OCI-LY7 (cell line): ENCODE results near the gene KCNMA1. TPM values are rescaled to one million over a fixed set of nuclear protein-coding genes. Genes with fewer than 3 reads are reported as not detected.

Experiments
- BruUV-seq: library from RNA; stranded (reverse); fragments of 400-500 nt; replicated peaks from 2 replicates; lab custom pipeline; 2021; lab: Mats Ljungman, UMichigan
- CTCF ChIA-PET: fragments of 300-600 bp; sonication (Branson Sonifier 250); formaldehyde crosslinking; loops from one replicate; lab custom pipeline; 2022; ENCODE audit warnings: antibody characterized with exemption; ENCODE audit not compliant: unreplicated experiment; lab: Charles Lee
- POLR2A ChIA-PET: fragments of 300-600 bp; sonication (Branson Sonifier 250); formaldehyde crosslinking; loops from one replicate; lab custom pipeline; 2022; ENCODE audit warnings: antibody characterized with exemption; lab: Charles Lee
- DNase-seq: peaks from one replicate; pipeline ENCODE4 v3.0.0-alpha.2; 2015; ENCODE audit warnings: low spot score
- H2AFZ ChIP-seq: fragments of 200-600 bp; sonication (generic), shearing (Covaris generic); 2 replicates; pipeline ENCODE4 v1.6.1; 2014; ENCODE audit warnings: mild to moderate bottlenecking, antibody characterized with exemption, low read length, moderate library complexity
- H3K27ac ChIP-seq: fragments of 200-600 bp; sonication (generic); 2 replicates; pipeline ENCODE4 v1.5.1; 2014; ENCODE audit warnings: mixed run types, low read depth, mild to moderate bottlenecking, moderate library complexity, low read length, inconsistent platforms; ENCODE audit not compliant: poor library complexity, severe bottlenecking
- H3K36me3 ChIP-seq: fragments of 200-600 bp; sonication (generic); 2 replicates; pipeline ENCODE4 v1.6.1; 2014; ENCODE audit warnings: mild to moderate bottlenecking, antibody characterized with exemption, low read length, moderate library complexity, mixed read lengths; ENCODE audit not compliant: insufficient read depth
- H3K4me1 ChIP-seq: fragments of 200-600 bp; sonication (generic); 2 replicates; pipeline ENCODE4 v1.5.1; 2014; ENCODE audit warnings: mild to moderate bottlenecking, low read length; ENCODE audit not compliant: insufficient read depth, poor library complexity, severe bottlenecking
- H3K4me2 ChIP-seq: fragments of 200-600 bp; sonication (generic); 2 replicates; pipeline ENCODE4 v1.6.1; 2014; ENCODE audit warnings: mild to moderate bottlenecking, low read length
- H3K4me3 ChIP-seq: fragments of 200-600 bp; sonication (generic); 2 replicates; pipeline ENCODE4 v1.5.1; 2014; ENCODE audit warnings: mild to moderate bottlenecking, low read depth, low read length; ENCODE audit not compliant: poor library complexity, severe bottlenecking
- H3K79me2 ChIP-seq: fragments of 200-600 bp; sonication (generic); 2 replicates; pipeline ENCODE4 v1.6.1; 2016; ENCODE audit warnings: low read depth, mild to moderate bottlenecking, low read length, moderate library complexity, mixed read lengths; ENCODE audit not compliant: insufficient read depth
- H3K9me2 ChIP-seq: fragments of 200-600 bp; sonication (generic); 2 replicates; pipeline ENCODE4 v1.6.1; 2016; ENCODE audit warnings: mild to moderate bottlenecking, low read length, mixed read lengths; ENCODE audit not compliant: insufficient read depth
- H3K9me3 ChIP-seq: fragments of 200-600 bp; sonication (generic); 2 replicates; pipeline ENCODE4 v1.6.1; 2014; ENCODE audit warnings: mild to moderate bottlenecking, mixed run types, low read length, mixed read lengths
- H4K20me1 ChIP-seq: fragments of 200-600 bp; sonication (generic); 2 replicates; pipeline ENCODE4 v1.6.1; 2014; ENCODE audit warnings: mild to moderate bottlenecking, antibody characterized with exemption, low read length, moderate library complexity, mixed read lengths; ENCODE audit not compliant: insufficient read depth
- CTCF ChIP-seq: fragments of 200-600 bp; sonication (generic); conservative IDR thresholded peaks from 2 replicates; pipeline ENCODE4 v1.5.1; 2014; ENCODE audit warnings: mild to moderate bottlenecking, antibody characterized with exemption, low read length, moderate library complexity, mixed read lengths
- EZH2phosphoT487 ChIP-seq: fragments of 200-600 bp; sonication (generic); IDR thresholded peaks from 2 replicates; pipeline ENCODE4 v1.6.1; 2018; ENCODE audit warnings: low read depth, borderline replicate concordance, mild to moderate bottlenecking, mixed run types, antibody characterized with exemption, low read length, moderate library complexity, mixed read lengths
- intact Hi-C: fragments of 100-400 bp; cut with micrococcal nuclease; formaldehyde crosslinking; loops from one replicate; pipeline ENCODE4 v1.10.0; 2022; ENCODE audit not compliant: unreplicated experiment
- total RNA-seq, 2 experiments: library from RNA; depleted of rRNA in 1 of 2; stranded (reverse); fragments of >200 nt in 1 of 2; shearing (Covaris generic) in 1 of 2; gene quantifications; 2 replicates each; pipeline ENCODE4 v1.2.3, GENCODE V29; 2014 to 2022

The KCNMA1 gene
- total RNA-seq, 2 experiments from 2014 or later = not detected

DNA sequence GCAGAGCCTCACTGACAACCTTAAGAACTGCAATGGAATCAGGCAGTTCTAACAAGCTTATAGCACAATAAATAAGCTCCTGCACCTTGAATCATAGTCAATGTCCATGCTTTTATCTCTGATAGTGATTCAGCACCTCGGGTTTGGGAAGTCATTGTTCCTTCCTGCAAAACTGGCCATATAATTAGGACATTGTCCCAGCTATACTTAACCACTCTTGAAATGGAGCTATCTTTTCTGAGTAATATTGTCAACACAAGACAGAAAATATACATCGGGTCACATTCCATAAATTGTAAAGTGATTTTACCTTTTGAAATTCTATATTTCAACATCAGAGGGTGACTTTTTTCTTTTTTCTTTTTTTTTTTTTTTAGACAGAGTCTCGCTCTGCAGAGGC lies 682.8 kb downstream of the KCNMA1 start:
- CTCF ChIA-PET = no interaction called here
- H2AFZ ChIP-seq = no peak overlapping the region
- no peak for TF ChIP-seq CTCF
- TF ChIP-seq EZH2phosphoT487 = no peak
- BruUV-seq = no TSS peak
- H4K20me1 ChIP-seq = no peaks in the 10 kb centered on the region
- H3K27ac ChIP-seq = no peak overlapping the region
- H3K4me1 ChIP-seq = no peaks in the 10 kb centered on the region
- H3K9me3 ChIP-seq = no peaks in the 10 kb centered on the region
- DNase-seq = no peak
- H3K4me3 ChIP-seq = no peak overlapping the region
- POLR2A ChIA-PET = interaction anchor here (0.7 kb wide), 1 partner anchor 462 kb away, joined by 3 read pairs; no protein-coding TSS in a partner anchor
- intact Hi-C loops = no loop called here
- H3K36me3 ChIP-seq = no peaks in the 10 kb centered on the region
- H3K4me2 ChIP-seq = no peak overlapping the region
- no peaks in the 10 kb centered on the region for H3K79me2 ChIP-seq
- no peaks in the 10 kb centered on the region for H3K9me2 ChIP-seq

GRCh38 chr10:76950354-76950753 lies 687.3 kb downstream of the KCNMA1 start:
- Histone ChIP-seq H3K4me3 (no peak overlapping the region), H3K4me1 (no peaks in the 10 kb centered on the region), H4K20me1 (no peaks in the 10 kb centered on the region), H3K9me3 (no peaks in the 10 kb centered on the region), H3K4me2 (no peak overlapping the region), H3K9me2 (no peaks in the 10 kb centered on the region), H2AFZ (no peak overlapping the region), H3K79me2 (no peaks in the 10 kb centered on the region), H3K36me3 (no peaks in the 10 kb centered on the region), H3K27ac (no peak overlapping the region)
- no peak for DNase-seq
- TF ChIP-seq EZH2phosphoT487 = no peak
- no peak for TF ChIP-seq CTCF
- ChIA-PET CTCF (no interaction called here), POLR2A (no interaction called here)
- no TSS peak for BruUV-seq
- intact Hi-C loops = no loop called here

DNA sequence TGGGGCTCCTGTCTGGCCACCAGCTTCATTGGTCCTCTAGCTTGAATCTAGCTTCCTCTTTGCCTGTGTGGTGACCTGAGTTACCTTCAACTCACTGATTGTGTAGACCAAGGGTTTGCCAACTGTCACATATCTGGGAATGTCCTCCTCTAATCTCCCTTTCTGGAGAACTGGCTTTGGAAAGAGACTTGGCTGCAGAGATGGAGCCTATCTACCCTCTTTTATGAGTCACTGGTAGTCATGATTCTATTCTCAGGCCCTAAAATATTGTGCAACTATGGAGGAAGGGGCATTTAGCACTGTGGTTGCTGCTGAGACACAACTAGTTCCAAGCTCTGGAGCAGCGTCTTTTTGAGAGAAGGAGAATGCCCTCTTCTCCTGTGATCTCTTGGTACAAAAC lies 691.3 kb downstream of the KCNMA1 start:
- ChIA-PET CTCF (no interaction called here), POLR2A (no interaction called here)
- Histone ChIP-seq H3K9me2 (no peaks in the 10 kb centered on the region), H4K20me1 (no peaks in the 10 kb centered on the region), H2AFZ (no peak overlapping the region), H3K4me3 (no peak overlapping the region), H3K9me3 (no peaks in the 10 kb centered on the region), H3K4me2 (no peak overlapping the region), H3K27ac (no peak overlapping the region), H3K36me3 (no peaks in the 10 kb centered on the region), H3K79me2 (no peaks in the 10 kb centered on the region), H3K4me1 (no peaks in the 10 kb centered on the region)
- intact Hi-C loops = no loop called here
- TF ChIP-seq CTCF (no peak), EZH2phosphoT487 (no peak)
- BruUV-seq = no TSS peak
- no peak for DNase-seq
